Endothelial cell of umbilical vein (primary cell): ENCODE measurements around the gene ABCA9.

Source experiments
- EZH2 ChIP-seq: IDR thresholded peaks from 2 replicates; pipeline ENCODE4 v1.6.1; 2012; ENCODE audit warnings: borderline replicate concordance, low read depth, mild to moderate bottlenecking, moderate library complexity, low read length, inconsistent platforms; ENCODE audit not compliant: severe bottlenecking
- GATA2 ChIP-seq: IDR thresholded peaks from 2 replicates; pipeline ENCODE4 v1.7.0; 2011; ENCODE audit warnings: low read depth, mild to moderate bottlenecking, moderate library complexity, mixed read lengths, low read length; ENCODE audit not compliant: insufficient read length, insufficient read depth
- MAX ChIP-seq: IDR thresholded peaks from 2 replicates; pipeline ENCODE4 v1.6.1; 2011; ENCODE audit not compliant: insufficient read depth, insufficient read length
- MYC ChIP-seq: IDR thresholded peaks from one replicate; pipeline ENCODE4 v1.6.1; 2011; ENCODE audit warnings: mild to moderate bottlenecking, low read depth, low read length
- POLR2A ChIP-seq: IDR thresholded peaks from 2 replicates; pipeline ENCODE4 v1.6.1; 2012; ENCODE audit warnings: low read depth, mild to moderate bottlenecking, control low read depth, low read length
- POLR2AphosphoS5 ChIP-seq: IDR thresholded peaks from 2 replicates; pipeline ENCODE4 v1.6.1; 2012; ENCODE audit warnings: low read depth, mild to moderate bottlenecking, control low read depth, low read length, moderate library complexity; ENCODE audit not compliant: insufficient read depth
- TF ChIP-seq, protein P1 (sequence below), 2 donors: IDR thresholded peaks; 1 replicate in 1 of 2; 2 replicates in 1 of 2; pipeline ENCODE4 v1.5.1; 2011; ENCODE audit warnings: low read length in 2 of 2, mild to moderate bottlenecking in 2 of 2, moderate library complexity in 2 of 2, control low read depth in 1 of 2, inconsistent platforms in 1 of 2, low read depth in 1 of 2; ENCODE audit not compliant: insufficient read depth in 1 of 2; ENCODE audit errors: extremely low read depth in 1 of 2

- TF ChIP-seq, protein P1, sequence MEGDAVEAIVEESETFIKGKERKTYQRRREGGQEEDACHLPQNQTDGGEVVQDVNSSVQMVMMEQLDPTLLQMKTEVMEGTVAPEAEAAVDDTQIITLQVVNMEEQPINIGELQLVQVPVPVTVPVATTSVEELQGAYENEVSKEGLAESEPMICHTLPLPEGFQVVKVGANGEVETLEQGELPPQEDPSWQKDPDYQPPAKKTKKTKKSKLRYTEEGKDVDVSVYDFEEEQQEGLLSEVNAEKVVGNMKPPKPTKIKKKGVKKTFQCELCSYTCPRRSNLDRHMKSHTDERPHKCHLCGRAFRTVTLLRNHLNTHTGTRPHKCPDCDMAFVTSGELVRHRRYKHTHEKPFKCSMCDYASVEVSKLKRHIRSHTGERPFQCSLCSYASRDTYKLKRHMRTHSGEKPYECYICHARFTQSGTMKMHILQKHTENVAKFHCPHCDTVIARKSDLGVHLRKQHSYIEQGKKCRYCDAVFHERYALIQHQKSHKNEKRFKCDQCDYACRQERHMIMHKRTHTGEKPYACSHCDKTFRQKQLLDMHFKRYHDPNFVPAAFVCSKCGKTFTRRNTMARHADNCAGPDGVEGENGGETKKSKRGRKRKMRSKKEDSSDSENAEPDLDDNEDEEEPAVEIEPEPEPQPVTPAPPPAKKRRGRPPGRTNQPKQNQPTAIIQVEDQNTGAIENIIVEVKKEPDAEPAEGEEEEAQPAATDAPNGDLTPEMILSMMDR (IDR thresholded peaks at IDR 0.05; ENCODE audit: extremely low read depth in 1 of 2, insufficient read depth in 1 of 2, low read depth in 1 of 2, low read length in 2 of 2) = no peak
- TF ChIP-seq POLR2A (no peak), MYC (no peak), POLR2AphosphoS5 (no peak), MAX (no peak), GATA2 (no peak), EZH2 (no peak)
Observed at GRCh38 chr17:69069226-69069750, 8.6 kb upstream of the ABCA9 start.
